H9 (cell line): ENCODE measurements around the gene PDLIM3. TPM values are rescaled to one million over a fixed set of nuclear protein-coding genes. Genes with fewer than 3 reads are reported as not detected.

ENCODE experiments used
- DNase-seq: peaks from one replicate; pipeline ENCODE4 v3.0.0-alpha.2; 2017
- H2AFZ ChIP-seq: one replicate; pipeline ENCODE4 v1.6.1; 2013; ENCODE audit warnings: mild to moderate bottlenecking, low read length, control low read depth, moderate library complexity
- H2AK5ac ChIP-seq: 2 replicates; pipeline ENCODE4 v1.6.1; 2013; ENCODE audit warnings: low read length, control low read depth, mixed read lengths; ENCODE audit not compliant: insufficient read length
- H2BK120ac ChIP-seq: one replicate; pipeline ENCODE4 v1.6.1; 2013; ENCODE audit warnings: low read depth, mild to moderate bottlenecking, low read length, control low read depth, inconsistent platforms; ENCODE audit not compliant: poor library complexity, severe bottlenecking
- H2BK12ac ChIP-seq: 2 replicates; pipeline ENCODE4 v1.6.1; 2013; ENCODE audit warnings: low read length, control low read depth, mixed read lengths, low read depth; ENCODE audit not compliant: insufficient read length
- H2BK15ac ChIP-seq: 2 replicates; pipeline ENCODE4 v1.6.1; 2013; ENCODE audit warnings: low read depth, low read length, control low read depth
- H2BK20ac ChIP-seq: one replicate; pipeline ENCODE4 v1.6.1; 2013; ENCODE audit warnings: low read depth, mild to moderate bottlenecking, low read length, control low read depth, inconsistent platforms; ENCODE audit not compliant: poor library complexity, severe bottlenecking
- H2BK5ac ChIP-seq: 2 replicates; pipeline ENCODE4 v1.6.1; 2013; ENCODE audit warnings: low read length, control low read depth, mixed read lengths; ENCODE audit not compliant: insufficient read length
- H3K14ac ChIP-seq: 2 replicates; pipeline ENCODE4 v1.6.1; 2013; ENCODE audit warnings: low read length, control low read depth; ENCODE audit not compliant: insufficient read depth
- H3K18ac ChIP-seq: 2 replicates; pipeline ENCODE4 v1.6.1; 2013; ENCODE audit warnings: low read depth, mild to moderate bottlenecking, mixed read lengths, low read length, control low read depth; ENCODE audit not compliant: insufficient read length
- H3K23ac ChIP-seq: 2 replicates; pipeline ENCODE4 v1.6.1; 2013; ENCODE audit warnings: low read length, control low read depth, mixed read lengths, low read depth; ENCODE audit not compliant: insufficient read length
- H3K23me2 ChIP-seq: 2 replicates; pipeline ENCODE4 v1.6.1; 2013; ENCODE audit warnings: low read depth, mild to moderate bottlenecking, mixed read lengths, low read length, control low read depth; ENCODE audit not compliant: insufficient read length, poor library complexity, severe bottlenecking
- H3K27ac ChIP-seq: 2 replicates; pipeline ENCODE4 v1.5.1; 2013; ENCODE audit warnings: low read length, control low read depth, mixed read lengths, low read depth; ENCODE audit not compliant: insufficient read length
- H3K27me3 ChIP-seq: 2 replicates; pipeline ENCODE4 v1.6.1; 2013; ENCODE audit warnings: low read length, control low read depth, inconsistent platforms; ENCODE audit not compliant: insufficient read depth
- H3K4ac ChIP-seq: 2 replicates; pipeline ENCODE4 v1.6.1; 2013; ENCODE audit warnings: low read depth, mild to moderate bottlenecking, control low read depth, inconsistent platforms, low read length, moderate library complexity
- H3K4me1 ChIP-seq: 2 replicates; pipeline ENCODE4 v1.6.1; 2013; ENCODE audit warnings: low read length, control low read depth, inconsistent platforms; ENCODE audit not compliant: insufficient read depth
- H3K4me2 ChIP-seq: 2 replicates; pipeline ENCODE4 v1.6.1; 2013; ENCODE audit warnings: low read length, control low read depth, mixed read lengths; ENCODE audit not compliant: insufficient read length, insufficient read depth
- H3K56ac ChIP-seq: 2 replicates; pipeline ENCODE4 v1.6.1; 2013; ENCODE audit warnings: low read depth, mild to moderate bottlenecking, mixed read lengths, low read length, control low read depth; ENCODE audit not compliant: insufficient read length
- H3K79me1 ChIP-seq: 2 replicates; pipeline ENCODE4 v1.6.1; 2013; ENCODE audit warnings: low read depth, mild to moderate bottlenecking, moderate library complexity, low read length, control low read depth, inconsistent platforms; ENCODE audit not compliant: insufficient read depth, poor library complexity, severe bottlenecking
- H3K79me2 ChIP-seq: 2 replicates; pipeline ENCODE4 v1.6.1; 2013; ENCODE audit warnings: low read length, control low read depth, inconsistent platforms; ENCODE audit not compliant: insufficient read depth
- H3K9ac ChIP-seq: 2 replicates; pipeline ENCODE4 v1.6.1; 2013; ENCODE audit warnings: low read length, control low read depth, mixed read lengths; ENCODE audit not compliant: insufficient read length; ENCODE audit errors: extremely low read depth
- H3K9me3 ChIP-seq: one replicate; pipeline ENCODE4 v1.6.1; 2013; ENCODE audit warnings: low read depth, low read length, inconsistent platforms; ENCODE audit not compliant: control insufficient read depth
- H3T11ph ChIP-seq: one replicate; pipeline ENCODE4 v1.6.1; 2013; ENCODE audit warnings: mild to moderate bottlenecking, low read length, control low read depth, inconsistent platforms
- H4K20me1 ChIP-seq: one replicate; pipeline ENCODE4 v1.6.1; 2013; ENCODE audit not compliant: control insufficient read depth, insufficient read length, insufficient read depth
- H4K5ac ChIP-seq: 2 replicates; pipeline ENCODE4 v1.6.1; 2013; ENCODE audit warnings: low read depth, mild to moderate bottlenecking, mixed read lengths, low read length, control low read depth; ENCODE audit not compliant: insufficient read length
- H4K8ac ChIP-seq: replicated peaks from 2 replicates; pipeline ENCODE4 v1.6.1; 2013; ENCODE audit warnings: low read length, control low read depth, mixed read lengths, low read depth; ENCODE audit not compliant: insufficient read length
- H4K91ac ChIP-seq: 2 replicates; pipeline ENCODE4 v1.6.1; 2013; ENCODE audit warnings: low read depth, mild to moderate bottlenecking, moderate library complexity, mixed read lengths, low read length, control low read depth; ENCODE audit not compliant: insufficient read length
- H3K27ac Mint-ChIP-seq, 3 experiments: 2 replicates in 2 of 3; 3 replicates in 1 of 3; pipeline ENCODE4 v1.8.0; 2020 to 2021; ENCODE audit warnings: mixed read lengths in 3 of 3, mild to moderate bottlenecking in 1 of 3, moderate library complexity in 1 of 3
- H3K27me3 Mint-ChIP-seq: 2 replicates; pipeline ENCODE4 v1.8.0; 2021; ENCODE audit warnings: low read depth, mild to moderate bottlenecking, moderate library complexity, mixed read lengths
- H3K36me3 Mint-ChIP-seq, 3 experiments: 2 replicates in 2 of 3; 3 replicates in 1 of 3; pipeline ENCODE4 v1.8.0; 2020 to 2021; ENCODE audit warnings: low read depth in 3 of 3, mixed read lengths in 3 of 3; ENCODE audit not compliant: insufficient read depth in 1 of 3
- H3K4me1 Mint-ChIP-seq, 2 experiments: 2 replicates each; pipeline ENCODE4 v1.8.0; 2020; ENCODE audit warnings: mixed read lengths in 2 of 2
- H3K4me3 Mint-ChIP-seq, 2 experiments: 2 replicates in 1 of 2; 3 replicates in 1 of 2; pipeline ENCODE4 v1.8.0; 2020 to 2021; ENCODE audit warnings: mild to moderate bottlenecking in 2 of 2, mixed read lengths in 2 of 2, moderate library complexity in 1 of 2
- H3K9me3 Mint-ChIP-seq, 2 experiments: 2 replicates in 1 of 2; 3 replicates in 1 of 2; pipeline ENCODE4 v1.8.0; 2020; ENCODE audit warnings: mild to moderate bottlenecking in 2 of 2, mixed read lengths in 2 of 2, moderate library complexity in 1 of 2
- WGBS: extraction: QIAGEN DNeasy Blood & Tissue Kit; methylation state at CpG from one replicate; pipeline ENCODE4 v1.1.7; 2013; ENCODE audit warnings: missing lambda C conversion rate, low lambda C conversion rate, mixed read lengths; ENCODE audit not compliant: insufficient read length; ENCODE audit errors: extremely low coverage; 5-methylcytosine and 5-hydroxymethylcytosine counted together
- total RNA-seq: library from RNA; stranded (reverse); gene quantifications from 2 replicates; pipeline ENCODE4 v1.2.1, GENCODE V29; 2021
- TF ChIP-seq, protein P1 (sequence below): fragments of 200-600 bp; sonication (generic); conservative IDR thresholded peaks from 3 replicates; pipeline ENCODE4 v1.8.0; 2021; ENCODE audit warnings: antibody characterized with exemption, mild to moderate bottlenecking

The PDLIM3 gene
- total RNA-seq, 1 experiment from 2014 or later, result 12.0 TPM

DNA sequence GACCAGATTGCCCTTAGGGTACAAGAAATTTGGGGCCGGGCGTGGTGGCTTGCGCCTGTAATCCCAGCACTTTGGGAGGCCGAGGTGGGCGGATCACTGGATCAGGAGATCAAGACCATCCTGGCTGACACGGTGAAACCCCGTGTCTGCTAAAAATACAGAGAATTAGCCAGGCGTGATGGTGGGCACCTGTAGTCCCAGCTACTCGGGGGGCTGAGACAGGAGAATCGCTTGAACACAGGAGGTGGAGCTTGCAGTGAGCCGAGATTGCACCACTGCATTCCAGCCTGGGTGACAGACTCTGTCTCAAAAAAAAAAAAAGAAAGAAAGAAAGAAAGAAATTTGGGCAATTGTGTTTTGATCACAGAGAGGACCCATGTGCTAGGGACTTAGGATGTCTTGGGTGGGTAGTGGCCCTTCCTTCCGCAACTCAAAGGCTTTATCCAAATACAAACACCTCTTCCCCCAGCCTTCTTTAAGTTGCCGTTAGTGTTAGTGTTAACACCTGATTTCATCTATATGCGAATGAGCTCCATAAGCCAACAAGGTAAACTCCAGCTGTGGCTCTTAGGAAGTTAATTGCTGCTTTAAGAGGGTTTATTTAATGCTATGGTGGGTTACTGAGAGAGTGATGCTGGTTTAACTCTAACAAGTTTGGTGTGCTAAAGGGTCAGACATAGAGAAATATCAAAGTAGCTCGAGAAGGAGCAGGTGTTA is 55.1 kb downstream of the PDLIM3 start:
- no peak overlapping the region for H3K27ac ChIP-seq
- H3K4me2 ChIP-seq, result no peak overlapping the region
- TF ChIP-seq, protein P1, sequence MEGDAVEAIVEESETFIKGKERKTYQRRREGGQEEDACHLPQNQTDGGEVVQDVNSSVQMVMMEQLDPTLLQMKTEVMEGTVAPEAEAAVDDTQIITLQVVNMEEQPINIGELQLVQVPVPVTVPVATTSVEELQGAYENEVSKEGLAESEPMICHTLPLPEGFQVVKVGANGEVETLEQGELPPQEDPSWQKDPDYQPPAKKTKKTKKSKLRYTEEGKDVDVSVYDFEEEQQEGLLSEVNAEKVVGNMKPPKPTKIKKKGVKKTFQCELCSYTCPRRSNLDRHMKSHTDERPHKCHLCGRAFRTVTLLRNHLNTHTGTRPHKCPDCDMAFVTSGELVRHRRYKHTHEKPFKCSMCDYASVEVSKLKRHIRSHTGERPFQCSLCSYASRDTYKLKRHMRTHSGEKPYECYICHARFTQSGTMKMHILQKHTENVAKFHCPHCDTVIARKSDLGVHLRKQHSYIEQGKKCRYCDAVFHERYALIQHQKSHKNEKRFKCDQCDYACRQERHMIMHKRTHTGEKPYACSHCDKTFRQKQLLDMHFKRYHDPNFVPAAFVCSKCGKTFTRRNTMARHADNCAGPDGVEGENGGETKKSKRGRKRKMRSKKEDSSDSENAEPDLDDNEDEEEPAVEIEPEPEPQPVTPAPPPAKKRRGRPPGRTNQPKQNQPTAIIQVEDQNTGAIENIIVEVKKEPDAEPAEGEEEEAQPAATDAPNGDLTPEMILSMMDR, result no peak
- H3K4ac ChIP-seq, result no peak overlapping the region
- H3K9ac ChIP-seq, result no peak overlapping the region
- Mint-ChIP-seq H3K27me3 (peaks cover 72% of the 10 kb centered on the region), H3K36me3 (no peaks in the 10 kb centered on the region), H3K4me1 (peaks cover 12 to 26% of the 10 kb centered on the region in 2 experiments), H3K27ac (peak overlapping the region in 1 of 3 experiments; percentile 10; a peak in 1 of 7 replicates), H3K4me3 (no peak overlapping the region), H3K9me3 (no peaks in the 10 kb centered on the region; a peak in 2 of 5 replicates)
- no peak for DNase-seq
- no peak overlapping the region for H3K18ac ChIP-seq
- H4K20me1 ChIP-seq, result no peaks in the 10 kb centered on the region
- no peak overlapping the region for H2BK12ac ChIP-seq
- no peaks in the 10 kb centered on the region for H3K79me1 ChIP-seq
- H2BK120ac ChIP-seq, result no peak overlapping the region
- peaks cover 24% of the 10 kb centered on the region for H3K27me3 ChIP-seq
- no peak overlapping the region for H2AK5ac ChIP-seq
- no peaks in the 10 kb centered on the region for H3K9me3 ChIP-seq
- no peaks in the 10 kb centered on the region for H3K4me1 ChIP-seq
- no peaks in the 10 kb centered on the region for H3K23me2 ChIP-seq
- H2BK5ac ChIP-seq, result no peak overlapping the region
- no peak overlapping the region for H3T11ph ChIP-seq
- no peak overlapping the region for H2BK15ac ChIP-seq
- no peak overlapping the region for H3K14ac ChIP-seq
- H3K56ac ChIP-seq, result no peak overlapping the region
- H2AFZ ChIP-seq, result no peak overlapping the region
- H3K23ac ChIP-seq, result no peak overlapping the region
- H4K8ac ChIP-seq, result no peak overlapping the region
- H3K79me2 ChIP-seq, result no peaks in the 10 kb centered on the region
- WGBS, result no CpG with 5 or more reads among the region's 15 CpGs
- no peak overlapping the region for H4K5ac ChIP-seq
- H4K91ac ChIP-seq, result no peak overlapping the region
- no peak overlapping the region for H2BK20ac ChIP-seq
